GM19025 (cell line): ENCODE data around the gene PDIA4.
"Not testable (repeated sequence)": the region's sequence is repeated elsewhere in the genome, so short reads cannot be mapped to it uniquely, and the experiment has no call there.

ENCODE experiments used
- ATAC-seq: cut with Tn5 transposase; IDR thresholded peaks from one replicate; pipeline ENCODE4 v1.9.1; 2021; ENCODE audit warnings: mild to moderate bottlenecking, low read depth, moderate library complexity; ENCODE audit not compliant: unreplicated experiment

The PDIA4 gene

DNA sequence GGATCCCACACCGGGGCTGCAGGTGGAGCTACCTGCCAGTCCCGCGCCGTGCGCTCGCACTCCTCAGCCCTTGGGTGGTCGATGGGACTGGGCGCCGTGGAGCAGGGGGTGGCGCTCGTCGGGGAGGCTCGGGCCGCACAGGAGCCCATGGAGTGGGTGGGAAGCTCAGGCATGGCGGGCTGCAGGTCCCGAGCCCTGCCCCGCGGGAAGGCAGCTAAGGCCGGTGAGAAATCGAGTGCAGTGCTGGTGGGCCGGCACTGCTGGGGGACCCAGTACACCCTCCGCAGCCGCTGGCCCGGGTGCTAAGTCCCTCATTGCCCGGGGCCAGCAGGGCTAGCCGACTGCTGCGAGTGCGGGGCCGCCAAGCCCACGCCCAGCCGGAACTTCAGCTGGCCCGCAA, 10.3 kb upstream of the PDIA4 start:
- not testable (repeated sequence) for ATAC-seq

DNA sequence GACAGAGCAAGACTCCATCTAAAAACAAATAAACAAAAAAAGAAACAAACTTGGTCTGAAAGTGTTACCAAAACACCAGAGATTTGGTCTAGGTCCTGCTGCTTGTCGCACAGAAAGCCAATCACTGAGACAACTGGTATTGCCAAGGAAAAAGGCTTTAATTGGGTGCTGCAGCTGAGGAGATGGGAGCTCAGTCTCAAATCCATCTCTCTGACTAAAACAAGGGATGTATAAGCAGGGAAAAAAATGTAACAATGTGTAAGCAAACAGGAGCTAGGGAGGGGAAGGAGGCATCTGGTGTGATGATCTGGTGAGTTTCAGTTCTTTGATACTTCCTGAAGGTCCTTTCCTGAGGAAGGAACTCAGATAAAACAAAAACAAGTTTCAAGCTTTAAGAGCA, 8.4 kb upstream of the PDIA4 start:
- ATAC-seq: no peak

DNA sequence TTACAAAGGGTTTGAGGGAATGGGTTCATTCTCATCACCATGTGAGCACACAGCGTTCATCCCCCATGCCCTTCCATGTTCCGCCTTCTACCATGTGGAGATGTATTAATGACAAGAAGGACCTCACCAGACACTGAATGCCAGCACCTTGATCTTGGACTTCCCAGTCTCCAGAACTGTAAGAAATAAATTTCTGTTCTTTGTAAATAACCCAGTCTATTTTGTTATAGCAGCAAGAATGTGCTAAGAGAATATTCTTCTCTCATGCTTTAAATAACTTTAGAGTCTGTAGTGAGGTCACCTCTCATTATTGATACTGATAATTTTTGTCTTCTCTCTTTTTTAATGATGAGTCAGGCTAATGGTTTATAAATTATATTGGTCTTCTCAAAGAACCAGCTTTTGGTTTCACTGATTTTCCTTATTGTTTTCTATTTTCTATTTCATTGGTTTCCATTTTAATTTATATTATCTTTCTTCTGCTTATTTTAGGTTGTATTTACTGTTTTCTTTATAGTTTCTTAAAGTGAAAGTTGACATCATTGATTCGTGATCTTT, 3.1 kb upstream of the PDIA4 start:
- no peak for ATAC-seq

DNA sequence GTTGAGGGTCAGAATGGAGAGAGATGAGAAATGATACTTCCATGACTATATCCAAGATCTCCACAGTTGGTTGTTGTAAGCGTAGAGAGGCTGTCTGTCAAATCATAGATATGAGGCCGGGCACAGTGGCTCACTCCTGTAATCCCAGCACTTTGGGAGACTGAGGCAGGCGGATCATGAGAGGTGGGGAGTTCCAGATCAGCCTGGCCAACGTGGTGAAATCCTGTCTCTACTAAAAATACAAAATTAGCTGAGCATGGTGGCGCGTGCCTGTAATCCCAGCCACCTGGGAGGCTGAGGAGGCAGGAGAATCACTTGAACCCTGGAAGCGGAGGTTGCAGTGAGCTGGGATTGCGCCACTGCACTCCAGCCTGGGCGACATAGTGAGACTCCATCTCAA, 2.1 kb upstream of the PDIA4 start:
- ATAC-seq: not testable (repeated sequence)

DNA sequence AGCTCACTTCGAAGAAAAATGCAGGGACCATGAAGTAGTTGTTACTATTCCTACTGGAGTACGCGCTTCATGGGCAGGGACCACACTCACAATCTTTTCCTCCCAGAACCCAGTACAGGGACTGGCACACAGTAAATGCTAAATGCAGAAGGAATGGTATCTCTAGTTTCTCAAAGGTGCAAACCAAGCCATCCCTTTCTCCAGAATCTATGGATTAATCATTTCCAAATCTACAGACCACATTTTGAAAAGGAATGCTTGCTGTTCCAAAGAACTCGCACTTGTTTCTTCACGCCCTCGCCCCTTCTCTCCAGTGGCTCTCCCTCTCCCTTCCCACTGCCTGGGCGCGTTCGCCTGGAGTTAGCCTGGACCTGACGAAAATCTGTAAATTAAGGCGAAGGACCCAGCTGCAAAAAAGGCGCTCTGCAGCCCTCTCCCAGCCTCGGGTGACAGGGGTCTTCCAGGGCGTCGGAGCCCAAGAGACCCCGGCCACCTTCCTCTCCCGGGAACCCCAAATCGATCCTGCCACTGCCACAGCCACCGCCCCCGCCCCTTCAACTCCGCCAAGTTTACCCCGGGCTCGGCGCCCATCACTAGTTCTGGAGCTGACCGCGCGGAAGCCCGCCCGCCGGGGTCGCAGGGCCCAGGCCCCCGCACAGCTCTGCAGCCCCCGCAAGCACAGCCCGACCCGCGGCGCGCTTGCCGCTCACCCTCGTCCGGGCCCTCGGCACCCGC, 527 bp downstream of the PDIA4 start:
- no peak for ATAC-seq

DNA sequence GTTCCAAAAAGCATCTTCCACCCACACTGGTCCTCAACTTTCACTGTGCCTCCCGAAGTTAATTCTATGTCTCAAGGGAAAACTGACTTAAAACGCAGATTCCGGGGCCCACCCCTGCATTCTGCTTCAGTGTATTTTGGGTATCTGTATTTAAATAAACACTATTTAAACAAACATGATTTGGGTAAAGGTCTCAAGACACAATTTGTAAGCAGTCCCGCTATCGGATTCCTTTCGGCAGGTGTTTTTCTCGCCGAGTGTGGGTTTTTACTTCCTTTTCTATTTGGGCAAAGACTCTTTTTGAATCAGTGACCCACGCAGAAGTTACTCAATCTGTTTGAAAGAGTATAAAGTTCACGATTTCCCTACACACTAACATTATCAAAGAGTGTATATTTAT, 1.2 kb downstream of the PDIA4 start:
- no peak for ATAC-seq

DNA sequence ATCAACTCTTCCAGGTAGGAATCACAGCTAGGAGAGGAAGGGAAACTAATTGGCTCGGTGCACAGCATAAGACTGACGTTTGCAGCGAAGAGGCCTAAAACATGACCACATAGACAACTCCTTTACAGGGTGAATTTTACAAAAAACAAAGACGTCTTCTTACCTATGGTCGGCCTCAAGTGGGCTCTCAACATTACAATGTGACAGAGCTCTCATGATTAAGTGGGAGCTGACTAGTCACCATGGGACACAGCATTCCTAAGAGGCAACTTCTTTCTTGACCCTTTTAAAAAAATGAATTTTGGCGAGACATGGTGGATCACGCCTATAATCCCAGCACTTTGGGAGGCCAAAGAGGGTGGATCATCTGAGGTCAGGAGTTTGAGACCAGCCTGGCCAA, 4.6 kb downstream of the PDIA4 start:
- no peak for ATAC-seq

DNA sequence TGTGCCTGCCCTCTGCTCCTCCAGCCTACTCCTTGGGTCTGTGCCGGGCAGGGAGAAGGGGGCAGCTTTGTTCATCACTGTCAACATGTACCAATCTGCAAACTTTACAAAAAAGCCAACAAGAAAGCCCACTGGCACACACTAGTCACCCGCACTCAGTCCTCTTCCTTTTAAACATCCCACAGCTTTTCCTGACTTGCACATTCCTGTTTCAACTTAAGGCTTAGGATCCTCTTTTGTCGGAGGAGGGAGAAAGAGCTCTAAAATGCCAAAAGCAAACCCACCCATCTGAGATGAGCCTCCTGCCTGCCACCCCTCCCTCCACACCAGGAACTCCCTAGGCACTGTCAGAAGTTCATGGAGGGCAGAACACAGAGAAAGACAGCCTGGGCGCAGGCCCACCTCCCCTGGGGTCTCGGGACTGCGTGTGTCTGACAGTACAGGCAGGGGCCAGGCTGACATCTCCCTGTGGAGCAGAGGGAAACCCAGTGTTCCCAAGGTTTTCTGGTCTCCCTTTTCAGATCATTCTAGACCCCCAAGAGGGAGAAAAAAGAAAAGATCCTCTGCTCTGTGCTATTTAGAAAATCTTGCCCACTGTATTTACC, 5.4 kb downstream of the PDIA4 start:
- no peak for ATAC-seq

DNA sequence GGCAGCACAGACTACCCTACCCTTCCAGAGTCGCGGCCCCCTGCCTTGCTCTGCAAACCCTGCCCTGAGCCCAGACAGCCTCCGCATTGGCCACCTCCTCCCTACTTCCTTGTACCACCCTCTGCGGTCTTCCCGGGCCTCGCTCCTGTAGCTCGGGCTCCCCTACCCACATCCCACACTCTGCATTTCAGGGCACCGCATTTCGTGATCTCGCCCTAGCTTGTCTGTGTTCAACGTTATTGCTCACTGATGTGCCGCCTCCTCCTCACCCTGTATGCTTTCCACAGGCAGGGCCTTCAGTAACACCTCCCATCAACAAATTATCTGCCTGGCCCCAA, 6.6 kb downstream of the PDIA4 start:
- no peak for ATAC-seq

DNA sequence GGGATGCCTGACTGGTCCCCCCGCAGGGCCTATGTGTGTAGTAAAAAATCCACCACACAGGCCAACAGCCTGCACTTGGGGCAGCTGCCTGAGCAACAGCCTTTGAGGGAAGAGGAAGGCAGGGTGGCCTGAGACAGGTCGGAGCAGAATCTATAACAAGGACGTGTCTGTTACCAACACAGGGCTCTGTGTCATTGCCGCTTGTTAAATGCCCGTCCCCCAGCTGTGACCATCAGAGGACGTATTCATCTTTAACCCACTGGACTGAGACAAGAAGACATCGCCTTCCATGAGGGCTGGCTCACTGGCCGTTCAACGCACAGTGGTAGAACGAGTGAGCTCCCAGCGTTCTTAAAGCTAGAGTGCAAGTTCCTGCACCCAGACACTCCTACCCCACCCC, 7.8 kb downstream of the PDIA4 start:
- no peak for ATAC-seq

DNA sequence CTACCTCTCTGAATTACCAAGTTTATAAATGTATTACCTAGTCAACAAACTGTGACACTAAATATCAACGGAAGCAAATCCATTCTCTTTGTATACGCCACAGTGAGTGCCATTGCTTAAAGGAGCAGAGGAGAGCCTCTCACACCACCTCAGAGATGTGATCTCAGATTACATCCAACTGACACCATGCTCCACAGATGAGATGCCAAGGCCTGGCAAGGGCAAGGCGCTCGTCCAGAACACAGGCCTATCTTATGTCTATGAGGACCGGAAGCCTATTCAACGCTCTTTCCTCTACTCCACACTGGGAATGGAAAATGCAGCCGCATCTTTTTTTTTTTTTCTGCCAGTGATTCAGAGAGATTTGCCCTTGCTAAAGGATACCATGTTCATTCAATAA, 11.4 kb downstream of the PDIA4 start:
- no peak for ATAC-seq

DNA sequence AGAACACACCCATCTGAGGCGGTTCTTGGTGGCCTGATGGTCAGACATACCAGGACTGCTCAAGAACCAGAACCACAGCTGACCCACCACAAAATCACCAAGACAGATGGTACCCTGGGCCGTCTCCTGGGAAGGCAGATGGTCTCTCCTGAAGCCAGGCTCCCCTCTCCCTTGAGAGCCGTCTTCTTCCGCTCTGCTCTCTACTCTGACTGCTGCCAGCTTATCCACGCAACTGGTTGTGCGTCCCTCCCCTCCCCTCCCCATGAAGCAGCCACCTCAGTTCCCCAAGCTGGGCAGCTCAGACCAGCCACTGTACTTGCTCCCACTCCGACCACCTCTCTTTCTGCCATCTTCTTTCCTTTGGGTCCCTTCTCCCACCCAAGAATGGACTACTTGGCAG, 14.0 kb downstream of the PDIA4 start:
- ATAC-seq: no peak

DNA sequence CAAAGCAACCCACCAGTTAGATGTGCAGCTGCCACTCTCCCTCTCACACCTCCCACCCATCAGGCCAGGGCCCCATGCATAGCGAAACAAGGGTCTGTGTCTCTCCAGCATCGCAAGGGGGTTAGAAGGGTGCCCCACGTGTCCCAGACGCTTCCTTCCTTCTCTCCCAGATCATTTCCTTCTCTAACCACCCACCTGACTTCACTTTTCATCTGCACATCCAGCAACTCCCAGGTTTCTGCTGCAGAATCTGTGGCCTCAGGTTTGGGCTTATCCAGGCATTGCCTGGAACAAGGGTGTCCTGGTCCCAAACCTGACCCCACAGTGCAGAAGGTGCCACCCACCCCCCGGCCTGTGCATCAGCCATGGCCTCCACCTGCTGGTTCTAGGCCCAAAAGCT, 14.4 kb downstream of the PDIA4 start:
- ATAC-seq: no peak

DNA sequence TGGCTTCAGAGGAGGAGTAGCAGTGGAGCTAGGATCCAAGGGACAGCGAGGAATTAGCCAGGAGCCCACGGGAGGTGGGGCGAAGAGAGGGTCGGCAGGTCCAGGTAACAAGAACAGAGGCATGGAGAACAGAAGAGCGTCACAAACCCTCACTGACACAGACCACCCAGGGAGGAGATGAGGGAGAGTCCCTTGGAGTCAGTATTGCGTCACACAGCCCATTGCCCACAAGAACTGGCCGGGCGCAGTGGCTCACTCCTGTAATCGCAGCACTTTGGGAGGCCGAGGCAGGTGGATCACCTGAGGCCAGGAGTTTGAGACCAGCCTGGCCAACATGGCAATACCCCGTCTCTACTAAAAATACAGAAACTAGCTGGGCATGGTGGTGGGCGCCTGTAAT, 15.6 kb downstream of the PDIA4 start:
- ATAC-seq: not testable (repeated sequence)

DNA sequence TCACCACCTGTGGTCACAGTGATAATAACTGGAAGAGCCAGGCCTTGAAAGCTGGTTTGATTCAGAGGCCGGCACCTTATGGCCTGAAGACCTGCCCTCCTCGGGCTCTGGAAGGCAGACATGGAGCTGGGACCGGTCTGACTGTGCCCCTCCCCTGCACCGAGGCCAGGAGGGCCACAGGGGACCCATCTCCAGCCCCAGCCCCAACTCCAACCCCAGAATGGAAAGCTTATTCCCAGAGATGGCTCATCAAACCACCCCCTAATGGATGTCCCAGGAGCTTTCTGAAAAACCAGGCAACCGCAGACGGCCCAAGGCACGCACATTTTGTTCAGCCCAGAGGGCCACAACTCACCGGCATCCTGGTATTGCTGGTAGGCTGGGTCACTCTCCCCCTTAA, 16.8 kb downstream of the PDIA4 start:
- no peak for ATAC-seq

DNA sequence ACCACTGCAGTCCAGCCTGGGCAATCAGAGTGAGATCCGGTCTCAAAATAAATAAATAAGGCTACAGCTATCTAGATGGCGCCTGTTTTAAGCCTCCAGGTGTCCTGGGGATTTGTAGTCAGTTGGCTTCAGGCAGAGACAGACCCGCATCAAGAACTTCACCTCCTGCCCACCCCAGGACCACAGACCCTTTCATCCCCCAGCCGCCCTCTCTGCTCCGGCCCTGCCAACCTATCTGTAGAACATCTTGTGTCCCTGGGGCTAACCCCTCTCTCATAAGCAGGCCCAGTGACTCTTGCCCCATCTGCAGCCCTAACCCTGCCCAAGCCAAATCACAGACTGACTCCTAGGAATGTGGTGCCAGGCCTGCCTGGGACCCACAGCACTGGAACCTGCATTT, 17.9 kb downstream of the PDIA4 start:
- ATAC-seq: no peak

DNA sequence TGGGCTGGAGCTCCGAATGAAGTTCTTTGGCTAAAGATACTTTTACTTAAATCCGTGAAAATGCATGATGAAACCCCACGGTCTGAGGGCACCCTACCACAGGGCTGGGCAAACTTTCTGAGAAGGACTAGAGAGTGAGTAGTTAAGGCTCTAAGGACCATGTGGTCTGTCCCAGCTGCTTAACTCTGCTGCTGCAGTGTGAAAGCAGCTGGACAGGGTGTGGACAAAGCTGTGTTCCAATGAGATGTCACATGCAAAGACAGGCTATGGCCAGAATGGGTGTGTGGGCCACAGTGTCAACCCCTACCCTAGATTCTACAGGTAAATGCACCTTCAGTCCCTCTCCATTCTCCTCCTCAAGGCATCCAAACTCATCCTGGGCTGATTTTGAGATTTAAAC, 18.8 kb downstream of the PDIA4 start:
- ATAC-seq: no peak

DNA sequence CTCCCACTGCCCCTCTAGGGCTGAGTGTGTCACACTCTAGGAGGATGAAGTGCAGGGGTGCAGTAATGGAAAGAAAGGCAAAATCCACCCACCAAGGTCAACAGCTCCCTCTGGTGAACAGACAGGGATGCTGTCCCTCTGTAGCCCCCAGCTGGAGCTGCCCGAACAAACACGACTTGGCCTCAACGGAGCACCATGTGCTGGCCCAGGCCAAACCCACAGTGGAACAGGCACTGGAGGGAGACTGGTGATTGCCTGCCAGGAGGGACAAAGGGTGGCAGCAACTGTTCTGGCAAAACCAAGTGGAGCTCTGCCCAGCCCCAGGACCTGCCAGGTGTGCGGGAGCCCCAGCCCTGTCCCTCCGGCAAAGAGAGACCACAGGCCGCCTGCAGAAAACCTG, 20.7 kb downstream of the PDIA4 start:
- no peak for ATAC-seq

DNA sequence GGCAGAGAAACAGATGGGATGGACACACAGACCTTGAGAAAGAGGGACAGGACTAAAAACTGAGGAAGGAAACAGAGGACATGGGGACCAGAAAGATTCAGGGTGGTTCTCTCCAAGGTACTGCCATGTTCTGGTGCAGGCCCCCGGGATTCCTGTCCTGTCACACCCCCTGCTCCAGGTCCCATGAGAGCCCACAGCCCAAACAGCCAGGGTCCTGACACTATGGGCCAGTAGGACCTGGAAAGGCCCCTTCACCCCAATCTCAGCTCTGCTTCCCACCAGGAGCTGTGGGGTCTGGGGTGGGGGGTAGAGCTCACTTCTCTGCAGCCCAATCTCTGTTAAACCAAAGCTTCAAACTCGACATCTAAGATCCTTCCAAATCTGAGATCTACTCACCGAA, 21.2 kb downstream of the PDIA4 start:
- ATAC-seq: no peak

DNA sequence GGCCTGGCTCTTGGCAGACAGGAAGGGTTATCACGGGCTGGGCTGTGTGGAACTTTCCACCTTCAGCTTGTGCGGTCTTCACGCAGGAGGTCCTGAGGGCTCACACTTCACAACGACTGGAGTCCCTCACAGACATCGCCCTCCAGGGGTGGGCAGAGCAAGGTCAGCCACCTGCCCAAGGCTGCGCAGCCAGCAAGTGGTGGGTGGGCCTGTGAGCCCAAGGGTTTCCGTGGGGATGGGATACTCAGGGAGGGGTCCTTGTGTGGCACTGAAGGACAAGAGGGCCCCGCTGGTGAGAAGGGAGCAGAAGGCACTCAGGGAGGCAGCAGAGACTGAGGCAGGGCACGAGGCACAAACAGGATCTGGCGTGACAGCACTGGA, 22.0 kb downstream of the PDIA4 start:
- ATAC-seq: peak; percentile 11

DNA sequence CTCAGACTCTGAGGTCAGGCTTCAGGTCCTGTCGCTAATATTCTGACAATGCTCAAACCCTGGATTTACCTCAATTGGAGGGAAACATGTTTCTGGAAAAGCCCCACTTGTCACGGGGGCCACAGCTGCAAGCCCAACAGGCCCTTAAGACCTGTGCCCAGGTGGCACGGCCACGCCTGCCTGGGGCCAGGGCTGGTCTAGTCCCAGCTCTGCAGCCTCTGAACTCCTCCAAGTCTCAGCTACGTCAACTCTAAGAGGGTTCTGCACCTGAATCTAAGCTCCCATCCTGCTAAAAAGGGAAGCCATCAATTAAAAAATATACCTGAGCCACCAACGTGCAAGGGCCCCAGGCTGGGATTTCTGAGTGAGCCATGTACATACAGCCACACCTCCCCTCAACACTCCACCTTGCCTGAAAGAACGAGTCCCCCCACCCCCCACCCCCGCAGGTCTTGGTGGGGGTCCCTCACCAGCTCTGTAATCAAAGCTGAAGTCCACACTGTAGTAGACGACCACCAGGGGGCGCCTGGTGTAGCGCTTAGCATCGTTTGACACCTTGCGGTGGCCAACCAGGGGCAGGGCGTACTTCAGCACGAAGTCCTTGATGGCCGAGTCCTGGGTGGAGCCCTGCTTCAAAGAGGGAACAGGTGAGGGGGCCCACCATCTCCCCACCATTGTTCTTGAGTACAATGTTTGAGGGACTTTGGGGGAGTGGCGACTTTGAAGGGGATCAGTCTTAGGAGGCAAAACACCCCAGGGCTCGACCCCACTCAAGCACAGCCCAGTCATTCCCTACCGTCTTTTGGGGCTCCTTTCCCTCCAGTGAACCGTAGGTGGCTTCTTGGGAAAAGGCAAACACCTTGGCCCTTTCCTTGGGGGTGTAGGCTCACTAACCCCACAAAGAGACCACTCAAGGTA, 22.6 kb downstream of the PDIA4 start:
- ATAC-seq: peak; percentile 59
